Omental fat pad (tissue), 4 donors: ENCODE results near the gene ABHD10. TPM values are rescaled to one million over a fixed set of nuclear protein-coding genes. Genes with fewer than 3 reads are reported as not detected.

Experiments
- ATAC-seq: fragments of 150-250 bp; one replicate; pipeline ENCODE4 v1.9.1; 2016; ENCODE audit warnings: mild to moderate bottlenecking, moderate library complexity; ENCODE audit not compliant: low FRiP score
- DNase-seq: peaks from one replicate; pipeline ENCODE4 v3.0.0-alpha.2; 2019; ENCODE audit warnings: low spot score
- CTCF ChIP-seq, 3 donors: fragments of 450-650 bp; IDR thresholded peaks; one replicate each; pipeline ENCODE4 v1.5.1; 2016 to 2017; ENCODE audit warnings: antibody characterized with exemption in 3 of 3, mild to moderate bottlenecking in 3 of 3, moderate library complexity in 2 of 3
- total RNA-seq, 4 donors: library from RNA; depleted of rRNA; stranded (reverse); fragments of >200 nt; gene quantifications; one replicate each; pipeline ENCODE4 v1.1.0, GENCODE V29; 2016

ABHD10 gene
- 10 to 100 TPM in 3 of 4 donors, 1 to 10 TPM in 1; 9.5 to 27.4 (median 17.3) TPM for total RNA-seq

- peak; percentile 88 for ATAC-seq
Measured at GRCh38 chr3:111978583-111979433, at the start of gene ABHD10. ABHD10 (plus strand) TSS chr3:111979026; CDS start chr3:111979062, 36 bp downstream.

GRCh38 chr3:111929484-111929883, 49.3 kb upstream of the ABHD10 start:
- ATAC-seq (no peak), DNase-seq (no peak)
- TF ChIP-seq CTCF (IDR thresholded peaks at IDR 0.05) = no peak

More at GRCh38 chr3:111978583-111979433, at the start of gene ABHD10:
- TF ChIP-seq CTCF (IDR thresholded peaks at IDR 0.05) = no peak
- peak; percentile 88 for DNase-seq

- no peak for ATAC-seq
- no peak for DNase-seq
- no peak for TF ChIP-seq CTCF (IDR thresholded peaks at IDR 0.05)
Measured at GRCh38 chr3:111932946-111933345, 45.9 kb upstream of the ABHD10 start.

GRCh38 chr3:111936191-111936841, 42.5 kb upstream of the ABHD10 start:
- ATAC-seq = no peak
- no peak for TF ChIP-seq CTCF (IDR thresholded peaks at IDR 0.05)

GRCh38 chr3:111936967-111937366, 41.9 kb upstream of the ABHD10 start:
- ATAC-seq = no peak
- TF ChIP-seq CTCF (IDR thresholded peaks at IDR 0.05) = no peak
- DNase-seq = no peak

More at GRCh38 chr3:111936191-111936841, 42.5 kb upstream of the ABHD10 start:
- no peak for DNase-seq

- ATAC-seq (no peak), DNase-seq (no peak)
- no peak for TF ChIP-seq CTCF (IDR thresholded peaks at IDR 0.05)
Measured at GRCh38 chr3:111937871-111938270, 41.0 kb upstream of the ABHD10 start.
